Endothelial cell of umbilical vein (primary cell): ENCODE measurements around the gene CFAP161. TPM values are rescaled to one million over a fixed set of nuclear protein-coding genes. Genes with fewer than 3 reads are reported as not detected.

Experiments used
- BruUV-seq: library from RNA; stranded (reverse); fragments of 400-500 nt; replicated peaks from 2 replicates; lab custom pipeline; 2021; lab: Mats Ljungman, UMichigan
- CTCF ChIA-PET: fragments of 300-600, 350-600 bp; sonication (Branson Sonifier 250); formaldehyde crosslinking; loops from one replicate; lab custom pipeline; 2021; ENCODE audit warnings: antibody characterized with exemption, inconsistent platforms; lab: Charles Lee
- POLR2A ChIA-PET: fragments of 300-600, 350-600 bp; sonication (Branson Sonifier 250); formaldehyde crosslinking; loops from one replicate; lab custom pipeline; 2021; ENCODE audit warnings: antibody characterized with exemption, inconsistent platforms; lab: Charles Lee
- DNase-seq: peaks from one replicate; pipeline ENCODE4 v3.0.0-alpha.2; 2011; ENCODE audit warnings: low read depth, low spot score
- FAIRE-seq: peaks from 2 replicates; lab custom pipeline; 2011; peaks lifted over from hg19 to GRCh38; lab: Jason Lieb, UNC
- H2AFZ ChIP-seq: 2 replicates; pipeline ENCODE4 v1.6.0; 2012; ENCODE audit warnings: low read depth, low read length, control low read depth, inconsistent platforms
- H3K27ac ChIP-seq: 2 replicates; pipeline ENCODE4 v1.5.1; 2011; ENCODE audit warnings: low read depth, mild to moderate bottlenecking, control low read depth, low read length, moderate library complexity; ENCODE audit not compliant: insufficient read depth
- H3K27me3 ChIP-seq, 2 experiments: 2 replicates each; pipeline versions ENCODE4 v1.6.0 to v1.6.1; 2011; ENCODE audit warnings: low read length in 2 of 2, mixed read lengths in 1 of 2; ENCODE audit not compliant: control insufficient read depth in 2 of 2, insufficient read depth in 2 of 2
- H3K36me3 ChIP-seq, 2 experiments: 2 replicates in 1 of 2; 3 replicates in 1 of 2; pipeline ENCODE4 v1.5.1; 2011; ENCODE audit warnings: low read length in 2 of 2, mild to moderate bottlenecking in 1 of 2, moderate library complexity in 1 of 2; ENCODE audit not compliant: control insufficient read depth in 2 of 2, insufficient read depth in 2 of 2; ENCODE audit errors: extremely low read depth in 1 of 2
- H3K4me1 ChIP-seq: 3 replicates; pipeline ENCODE4 v1.5.1; 2011; ENCODE audit warnings: mild to moderate bottlenecking, low read length; ENCODE audit not compliant: control insufficient read depth, insufficient read depth; ENCODE audit errors: extremely low read depth
- H3K4me2 ChIP-seq: 2 replicates; pipeline ENCODE4 v1.6.1; 2011; ENCODE audit warnings: low read length, control low read depth, mixed read lengths; ENCODE audit not compliant: insufficient read depth
- H3K4me3 ChIP-seq, 3 experiments: fragments of 200-600 bp in 1 of 3; sonication (generic), shearing (Covaris generic) in 1 of 3; replicated peaks in 1 of 3; 2 replicates each; pipeline ENCODE4 v1.5.1; 2011 to 2016; ENCODE audit warnings: control low read depth in 3 of 3, low read length in 3 of 3, mild to moderate bottlenecking in 2 of 3, inconsistent platforms in 1 of 3, low read depth in 1 of 3, moderate library complexity in 1 of 3; ENCODE audit not compliant: insufficient read depth in 1 of 3
- H3K79me2 ChIP-seq: 2 replicates; pipeline ENCODE4 v1.6.0; 2012; ENCODE audit warnings: low read length, inconsistent platforms; ENCODE audit not compliant: control insufficient read depth, insufficient read depth
- H3K9ac ChIP-seq: replicated peaks from 2 replicates; pipeline ENCODE3; 2011; ENCODE audit warnings: low read length, control low read depth; ENCODE audit not compliant: insufficient read depth; ENCODE audit errors: extremely low read depth
- H3K9me1 ChIP-seq: replicated peaks from 3 replicates; pipeline ENCODE4 v1.6.0; 2011; ENCODE audit warnings: mild to moderate bottlenecking, low read length; ENCODE audit not compliant: control insufficient read depth, insufficient read depth; ENCODE audit errors: extremely low read depth
- H3K9me3 ChIP-seq: replicated peaks from 2 replicates; pipeline ENCODE4 v1.5.1; 2012; ENCODE audit warnings: low read length, inconsistent platforms; ENCODE audit not compliant: control insufficient read depth, insufficient read depth
- H4K20me1 ChIP-seq: replicated peaks from 2 replicates; pipeline ENCODE3; 2011; ENCODE audit warnings: mild to moderate bottlenecking, low read length; ENCODE audit not compliant: control insufficient read depth, insufficient read depth; ENCODE audit errors: extremely low read depth
- CTCF ChIP-seq, 2 donors: IDR thresholded peaks; 1 replicate in 1 of 2; 2 replicates in 1 of 2; pipeline ENCODE4 v1.5.1; 2011; ENCODE audit warnings: low read length in 2 of 2, mild to moderate bottlenecking in 2 of 2, moderate library complexity in 2 of 2, control low read depth in 1 of 2, inconsistent platforms in 1 of 2, low read depth in 1 of 2; ENCODE audit not compliant: insufficient read depth in 1 of 2; ENCODE audit errors: extremely low read depth in 1 of 2
- EZH2 ChIP-seq: IDR thresholded peaks from 2 replicates; pipeline ENCODE4 v1.6.1; 2012; ENCODE audit warnings: borderline replicate concordance, low read depth, mild to moderate bottlenecking, moderate library complexity, low read length, inconsistent platforms; ENCODE audit not compliant: severe bottlenecking
- GATA2 ChIP-seq: IDR thresholded peaks from 2 replicates; pipeline ENCODE4 v1.7.0; 2011; ENCODE audit warnings: low read depth, mild to moderate bottlenecking, moderate library complexity, mixed read lengths, low read length; ENCODE audit not compliant: insufficient read length, insufficient read depth
- MAX ChIP-seq: IDR thresholded peaks from 2 replicates; pipeline ENCODE4 v1.6.1; 2011; ENCODE audit not compliant: insufficient read depth, insufficient read length
- MYC ChIP-seq: IDR thresholded peaks from one replicate; pipeline ENCODE4 v1.6.1; 2011; ENCODE audit warnings: mild to moderate bottlenecking, low read depth, low read length
- POLR2AphosphoS5 ChIP-seq: IDR thresholded peaks from 2 replicates; pipeline ENCODE4 v1.6.1; 2012; ENCODE audit warnings: low read depth, mild to moderate bottlenecking, control low read depth, low read length, moderate library complexity; ENCODE audit not compliant: insufficient read depth
- dilution Hi-C: fragments of 300-500 bp; cut with MboI; formaldehyde crosslinking; loops from one replicate; pipeline ENCODE4 v1.15.0; 2019; ENCODE audit warnings: low sequenced_read_pairs; ENCODE audit not compliant: extremely low pct_ligation_motif_present
- intact Hi-C: fragments of 100-400 bp; cut with micrococcal nuclease; formaldehyde crosslinking; loops from one replicate; pipeline ENCODE4 v1.10.0; 2022
- polyA plus RNA-seq, 4 experiments: library from polyadenylated mRNA; depleted of rRNA in 3 of 4; stranded (reverse) in 3 of 4; unstranded in 1 of 4; fragments of >200 nt; gene quantifications; 2 replicates each; pipeline versions ENCODE4 v1.2.1 to v1.2.3, GENCODE V29; 2011 to 2012; ENCODE audit warnings: missing spikeins in 1 of 4
- total RNA-seq: library from RNA; stranded (reverse); gene quantifications from 2 replicates; pipeline ENCODE4 v1.2.3, GENCODE V29; 2021

CFAP161 gene
- total and polyA plus RNA-seq, 2 donors (not counting 3 experiments of a cell fraction or from before 2014, with no cell fraction given) = 0.08 TPM; not detected in 1

- DNase-seq (no peak), FAIRE-seq (no peak)
- peaks cover 2% of the 10 kb centered on the region in 2 experiments for H3K27me3 ChIP-seq
- H4K20me1 ChIP-seq = no peaks in the 10 kb centered on the region
- no peak overlapping the region for H2AFZ ChIP-seq
- no peak overlapping the region for H3K4me3 ChIP-seq
- dilution Hi-C loops (no loop called here), intact Hi-C loops (loop anchor here (5.0 kb wide), 1 partner anchor 57 kb away; no protein-coding TSS in a partner anchor)
- ChIA-PET POLR2A (no interaction called here), CTCF (interaction anchor here (0.6 to 2.6 kb wide), 9 partner anchors 9 to 187 kb away, joined by 3 to 29 read pairs (median 6); no protein-coding TSS in a partner anchor)
- no peaks in the 10 kb centered on the region for H3K9me3 ChIP-seq
- TF ChIP-seq MYC = no peak
- peak in 1 of 2 donors; percentile 11 for TF ChIP-seq CTCF (IDR thresholded peaks at IDR 0.05; ENCODE audit: extremely low read depth in 1 of 2, insufficient read depth in 1 of 2, low read depth in 1 of 2, low read length in 2 of 2)
- H3K9ac ChIP-seq = no peak overlapping the region
- H3K36me3 ChIP-seq = no peaks in the 10 kb centered on the region
- H3K4me1 ChIP-seq = no peaks in the 10 kb centered on the region
- no TSS peak for BruUV-seq
- H3K4me2 ChIP-seq = no peak overlapping the region
- H3K27ac ChIP-seq = no peak overlapping the region
- no peaks in the 10 kb centered on the region for H3K79me2 ChIP-seq
- no peaks in the 10 kb centered on the region for H3K9me1 ChIP-seq
These were observed 30.1 kb downstream of the CFAP161 start for GRCh38 chr15:81163961-81164800.

- Histone ChIP-seq H3K9me1 (no peaks in the 10 kb centered on the region), H3K4me2 (no peak overlapping the region), H3K9me3 (no peaks in the 10 kb centered on the region), H2AFZ (no peak overlapping the region), H3K27me3 (peaks cover 2% of the 10 kb centered on the region in 2 experiments), H4K20me1 (no peaks in the 10 kb centered on the region), H3K9ac (no peak overlapping the region), H3K36me3 (no peaks in the 10 kb centered on the region), H3K79me2 (no peaks in the 10 kb centered on the region), H3K27ac (no peak overlapping the region), H3K4me3 (no peak overlapping the region), H3K4me1 (no peaks in the 10 kb centered on the region)
- intact Hi-C loops = no loop called here
- no TSS peak for BruUV-seq
- DNase-seq (no peak), FAIRE-seq (no peak)
- dilution Hi-C loops = no loop called here
- CTCF ChIA-PET = interaction anchor here (0.6 to 2.6 kb wide), 4 partner anchors 10 to 1137 kb away, joined by 3 to 14 read pairs (median 9); no protein-coding TSS in a partner anchor
- TF ChIP-seq GATA2 = no peak
- TF ChIP-seq MYC = no peak
- TF ChIP-seq EZH2 = no peak
- TF ChIP-seq POLR2AphosphoS5 = no peak
- no peak for TF ChIP-seq MAX
- POLR2A ChIA-PET = no interaction called here
These were observed 31.5 kb downstream of the CFAP161 start for GRCh38 chr15:81165535-81165934.
